GM23248 (cell line): ENCODE results near the gene NTHL1. TPM values are rescaled to one million over a fixed set of nuclear protein-coding genes. Genes with fewer than 3 reads are reported as not detected.

Experiments used
- DNase-seq: peaks from one replicate; pipeline ENCODE4 v3.0.0-alpha.2; 2015
- H2AFZ ChIP-seq: fragments of 200-600 bp; sonication (generic); 2 replicates; pipeline ENCODE4 v1.6.1; 2016; ENCODE audit warnings: antibody characterized with exemption
- H3F3A ChIP-seq: fragments of 200-600 bp; sonication (generic); 2 replicates; pipeline ENCODE4 v1.6.1; 2016; ENCODE audit warnings: mild to moderate bottlenecking, antibody characterized with exemption, mixed run types; ENCODE audit not compliant: insufficient read depth
- H3K27ac ChIP-seq: fragments of 200-600 bp; sonication (generic); 2 replicates; pipeline ENCODE4 v1.5.1; 2016; ENCODE audit warnings: mild to moderate bottlenecking
- H3K27me3 ChIP-seq: fragments of 200-600 bp; sonication (generic); replicated peaks from 2 replicates; pipeline ENCODE4 v1.6.1; 2016; ENCODE audit warnings: mild to moderate bottlenecking; ENCODE audit not compliant: insufficient read depth
- H3K36me3 ChIP-seq: fragments of 200-600 bp; sonication (generic); 2 replicates; pipeline ENCODE4 v1.6.1; 2016; ENCODE audit warnings: low read depth, mild to moderate bottlenecking
- H3K4me1 ChIP-seq: fragments of 200-600 bp; sonication (generic); 2 replicates; pipeline ENCODE4 v1.6.1; 2016; ENCODE audit warnings: mild to moderate bottlenecking; ENCODE audit not compliant: insufficient read depth
- H3K4me2 ChIP-seq: fragments of 200-600 bp; sonication (generic); one replicate; pipeline ENCODE4 v1.6.1; 2016; ENCODE audit warnings: mild to moderate bottlenecking; ENCODE audit not compliant: unreplicated experiment
- H3K4me3 ChIP-seq: fragments of 200-600 bp; sonication (generic); 2 replicates; pipeline ENCODE4 v1.5.1; 2016; ENCODE audit warnings: mild to moderate bottlenecking
- H3K79me2 ChIP-seq: fragments of 200-600 bp; sonication (generic); 2 replicates; pipeline ENCODE4 v1.6.1; 2016; ENCODE audit warnings: mild to moderate bottlenecking; ENCODE audit not compliant: insufficient read depth
- H3K9ac ChIP-seq: fragments of 200-600 bp; sonication (generic); 2 replicates; pipeline ENCODE4 v1.6.1; 2016; ENCODE audit warnings: mild to moderate bottlenecking
- H3K9me2 ChIP-seq: fragments of 200-600 bp; sonication (generic); 2 replicates; pipeline ENCODE4 v1.6.1; 2016; ENCODE audit warnings: mixed run types, mild to moderate bottlenecking, moderate library complexity; ENCODE audit not compliant: insufficient read depth
- H3K9me3 ChIP-seq: fragments of 200-600 bp; sonication (generic); one replicate; pipeline ENCODE4 v1.6.1; 2017; ENCODE audit warnings: low read depth
- H4K20me1 ChIP-seq: fragments of 200-600 bp; sonication (generic); 2 replicates; pipeline ENCODE4 v1.6.0; 2016; ENCODE audit not compliant: insufficient read depth
- EZH2 ChIP-seq: fragments of 200-600 bp; sonication (generic); IDR thresholded peaks from 2 replicates; pipeline ENCODE4 v1.6.1; 2018; ENCODE audit warnings: antibody characterized with exemption, mild to moderate bottlenecking; ENCODE audit not compliant: insufficient read depth, poor library complexity, severe bottlenecking
- EZH2phosphoT487 ChIP-seq: fragments of 200-600 bp; sonication (generic); IDR thresholded peaks from 2 replicates; pipeline ENCODE4 v1.6.1; 2018; ENCODE audit warnings: antibody characterized with exemption, moderate library complexity, mild to moderate bottlenecking, low read depth; ENCODE audit not compliant: insufficient read depth
- WGBS, 2 experiments: methylation state at CpG; one replicate each; pipeline ENCODE4 v1.1.6; 2015 to 2017; ENCODE audit warnings: low lambda C conversion rate in 2 of 2, low coverage in 1 of 2; ENCODE audit errors: missing lambda C conversion rate in 2 of 2; 5-methylcytosine and 5-hydroxymethylcytosine counted together
- in situ Hi-C: fragments of 300-500 bp; cut with MboI; formaldehyde crosslinking; loops from 2 replicates; pipeline ENCODE4 v1.15.0; 2020
- polyA plus RNA-seq: library from polyadenylated mRNA; unstranded; fragments of >200 nt; fragmentation: Nextera tagmentation; extraction: Ambion mirVana; gene quantifications from 2 replicates; pipeline ENCODE4 v1.2.1, GENCODE V29; 2016
- total RNA-seq: library from RNA; depleted of rRNA; stranded (reverse); fragments of >200 nt; shearing (Covaris generic); gene quantifications from 2 replicates; pipeline ENCODE4 v1.2.3, GENCODE V29; 2014

NTHL1 gene
- total and polyA plus RNA-seq, 2 experiments from 2014 or later = 20.3 to 22.8 TPM

GRCh38 chr16:2023092-2024031 is 24.3 kb downstream of the NTHL1 start:
- peak overlapping the region; percentile 56 for H3K4me3 ChIP-seq
- no peak for TF ChIP-seq EZH2phosphoT487
- TF ChIP-seq EZH2 = no peak
- in situ Hi-C loops = loop anchor here (10.0 kb wide), 1 partner anchor 121 kb away; the partner anchor contains the start of gene RAB26
- H3K9ac ChIP-seq = peak overlapping the region; percentile 48
- no peaks in the 10 kb centered on the region; the same call in 1 of the 2 replicates for H3K27me3 ChIP-seq
- no peaks in the 10 kb centered on the region for H3K9me2 ChIP-seq
- no peak overlapping the region for H3K27ac ChIP-seq
- H4K20me1 ChIP-seq = no peaks in the 10 kb centered on the region
- peak overlapping the region; percentile 73 for H3K4me2 ChIP-seq
- WGBS, 2 experiments = 14 to 15% methylated on average over 47 to 51 of the region's 53 CpGs
- H2AFZ ChIP-seq = peak overlapping the region; percentile 83
- H3K9me3 ChIP-seq = no peaks in the 10 kb centered on the region
- H3F3A ChIP-seq = no peaks in the 10 kb centered on the region
- DNase-seq = peak; percentile 92
- H3K79me2 ChIP-seq = no peaks in the 10 kb centered on the region
- H3K4me1 ChIP-seq = no peaks in the 10 kb centered on the region
- H3K36me3 ChIP-seq = no peaks in the 10 kb centered on the region

- no peaks in the 10 kb centered on the region for H3K4me1 ChIP-seq
- H3F3A ChIP-seq = no peaks in the 10 kb centered on the region
- no peak overlapping the region for H3K27ac ChIP-seq
- H3K4me3 ChIP-seq = peak overlapping the region; percentile 56
- WGBS, 2 experiments = 2 to 4% methylated on average over 12 to 14 of the region's 14 CpGs
- TF ChIP-seq EZH2 (no peak), EZH2phosphoT487 (no peak)
- no peaks in the 10 kb centered on the region; the same call in 1 of the 2 replicates for H3K27me3 ChIP-seq
- no peaks in the 10 kb centered on the region for H3K9me2 ChIP-seq
- in situ Hi-C loops = loop anchor here (10.0 kb wide), 1 partner anchor 122 kb away; the partner anchor contains the start of gene RAB26
- H3K36me3 ChIP-seq = no peaks in the 10 kb centered on the region
- no peaks in the 10 kb centered on the region for H3K79me2 ChIP-seq
- peak overlapping the region; percentile 73 for H3K4me2 ChIP-seq
- peak overlapping the region; percentile 83 for H2AFZ ChIP-seq
- H4K20me1 ChIP-seq = no peaks in the 10 kb centered on the region
- H3K9ac ChIP-seq = peak overlapping the region; percentile 48
- no peaks in the 10 kb centered on the region for H3K9me3 ChIP-seq
- DNase-seq = no peak
Measured at GRCh38 chr16:2022723-2023091, 24.9 kb downstream of the NTHL1 start.

GRCh38 chr16:2019921-2020831 is 27.5 kb downstream of the NTHL1 start:
- Histone ChIP-seq H3K4me3 (no peak overlapping the region), H3K9me3 (no peaks in the 10 kb centered on the region), H3K27ac (no peak overlapping the region), H3K79me2 (no peaks in the 10 kb centered on the region), H3F3A (no peaks in the 10 kb centered on the region), H3K4me1 (no peaks in the 10 kb centered on the region), H3K36me3 (no peaks in the 10 kb centered on the region), H4K20me1 (no peaks in the 10 kb centered on the region), H2AFZ (no peak overlapping the region), H3K27me3 (no peaks in the 10 kb centered on the region; the same call in 1 of the 2 replicates), H3K9ac (no peak overlapping the region), H3K9me2 (no peaks in the 10 kb centered on the region), H3K4me2 (peak overlapping the region; percentile 42)
- DNase-seq = peak; percentile 38
- in situ Hi-C loops = loop anchor here (10.0 kb wide), 1 partner anchor 125 kb away; the partner anchor contains the start of gene RAB26
- TF ChIP-seq EZH2phosphoT487 = no peak
- TF ChIP-seq EZH2 = no peak
- 4 to 10% methylated on average over 66 to 72 of the region's 96 CpGs for WGBS, 2 experiments

DNA sequence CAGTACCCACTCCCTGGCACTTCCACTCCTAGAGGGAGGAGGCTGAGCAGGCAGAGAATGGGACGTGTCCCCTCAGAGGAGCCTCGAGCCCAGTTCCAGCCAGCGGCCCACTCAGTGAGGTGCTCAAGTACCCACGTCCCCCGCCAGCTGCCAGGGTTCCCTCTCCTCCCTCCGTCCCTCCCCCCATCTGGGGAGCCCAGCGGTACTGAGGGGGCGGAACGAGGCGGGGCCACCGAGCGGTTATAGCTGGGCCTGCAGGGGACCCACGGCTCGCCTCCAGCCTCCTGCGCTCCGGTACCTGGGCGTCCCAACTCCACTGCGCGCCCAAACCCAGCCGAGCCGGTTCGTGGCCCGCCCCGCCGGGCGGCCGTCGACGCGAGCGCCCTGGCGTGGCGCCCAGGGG is 28.1 kb downstream of the NTHL1 start, which contains the start of gene NPW:
Gene NPW (plus strand): TSS at position 268 of the 403 bp plus-strand sequence.
- in situ Hi-C loops = no loop called here
- Histone ChIP-seq H3K27me3 (no peaks in the 10 kb centered on the region; the same call in 1 of the 2 replicates), H3F3A (no peaks in the 10 kb centered on the region), H3K9me3 (no peaks in the 10 kb centered on the region), H3K4me2 (peak within 1 kb of the TSS; percentile 42), H4K20me1 (no peaks in the 10 kb centered on the region), H3K9me2 (no peaks in the 10 kb centered on the region), H3K36me3 (no peaks in the 10 kb centered on the region), H3K9ac (no peak within 1 kb of the TSS), H3K79me2 (no peaks in the 10 kb centered on the region), H2AFZ (no peak within 1 kb of the TSS), H3K4me1 (no peaks in the 10 kb centered on the region), H3K27ac (no peak within 1 kb of the TSS), H3K4me3 (no peak within 1 kb of the TSS)
- TF ChIP-seq EZH2phosphoT487 = no peak
- no peak for TF ChIP-seq EZH2
- 8 to 10% methylated on average over 30 to 32 of the region's 33 CpGs for WGBS, 2 experiments
- peak; percentile 23 for DNase-seq
